ENCODE data around the gene HTRA3.

HTRA3 gene

GRCh38 chr4:8280158-8280875, 10.8 kb downstream of the HTRA3 start:
- DNase-seq (ENCODE audit: extremely low read depth, low read depth), result no peak
- TF ChIP-seq CTCF (IDR thresholded peaks at IDR 0.05; ENCODE audit: low read depth, low read length), result no peak

GRCh38 chr4:8280876-8281440, 11.4 kb downstream of the HTRA3 start:
- DNase-seq (ENCODE audit: extremely low read depth, low read depth), result no peak
- TF ChIP-seq CTCF (IDR thresholded peaks at IDR 0.05; ENCODE audit: low read depth, low read length), result no peak

GRCh38 chr4:8281519-8282133, 12.1 kb downstream of the HTRA3 start:
- DNase-seq (ENCODE audit: extremely low read depth, low read depth), result peak; percentile 86
- no peak for TF ChIP-seq CTCF (IDR thresholded peaks at IDR 0.05; ENCODE audit: low read depth, low read length)

- no peak for DNase-seq (ENCODE audit: extremely low read depth, low read depth)
- no peak for TF ChIP-seq CTCF (IDR thresholded peaks at IDR 0.05; ENCODE audit: low read depth, low read length)
Observed at GRCh38 chr4:8282134-8282641, 12.6 kb downstream of the HTRA3 start.

GRCh38 chr4:8282742-8283141, 13.2 kb downstream of the HTRA3 start:
- DNase-seq (ENCODE audit: extremely low read depth, low read depth), result no peak
- no peak for TF ChIP-seq CTCF (IDR thresholded peaks at IDR 0.05; ENCODE audit: low read depth, low read length)

GRCh38 chr4:8283161-8283560, 13.6 kb downstream of the HTRA3 start:
- no peak for TF ChIP-seq CTCF (IDR thresholded peaks at IDR 0.05; ENCODE audit: low read depth, low read length)
- no peak for DNase-seq (ENCODE audit: extremely low read depth, low read depth)

- DNase-seq (ENCODE audit: extremely low read depth, low read depth), result no peak
Observed at GRCh38 chr4:8283631-8284121, 14.1 kb downstream of the HTRA3 start.

More at GRCh38 chr4:8283631-8284121, 14.1 kb downstream of the HTRA3 start:
- no peak for TF ChIP-seq CTCF (IDR thresholded peaks at IDR 0.05; ENCODE audit: low read depth, low read length)
